GM12873 (cell line): ENCODE data around the gene ZFP64.

Experiments
- TF ChIP-seq, protein P1 (sequence below): IDR thresholded peaks from 2 replicates; pipeline ENCODE4 v1.5.1; 2012; ENCODE audit warnings: low read depth, mild to moderate bottlenecking, moderate library complexity, low read length, control low read depth; ENCODE audit not compliant: insufficient read depth; ENCODE audit errors: missing control alignments

ZFP64 gene

DNA sequence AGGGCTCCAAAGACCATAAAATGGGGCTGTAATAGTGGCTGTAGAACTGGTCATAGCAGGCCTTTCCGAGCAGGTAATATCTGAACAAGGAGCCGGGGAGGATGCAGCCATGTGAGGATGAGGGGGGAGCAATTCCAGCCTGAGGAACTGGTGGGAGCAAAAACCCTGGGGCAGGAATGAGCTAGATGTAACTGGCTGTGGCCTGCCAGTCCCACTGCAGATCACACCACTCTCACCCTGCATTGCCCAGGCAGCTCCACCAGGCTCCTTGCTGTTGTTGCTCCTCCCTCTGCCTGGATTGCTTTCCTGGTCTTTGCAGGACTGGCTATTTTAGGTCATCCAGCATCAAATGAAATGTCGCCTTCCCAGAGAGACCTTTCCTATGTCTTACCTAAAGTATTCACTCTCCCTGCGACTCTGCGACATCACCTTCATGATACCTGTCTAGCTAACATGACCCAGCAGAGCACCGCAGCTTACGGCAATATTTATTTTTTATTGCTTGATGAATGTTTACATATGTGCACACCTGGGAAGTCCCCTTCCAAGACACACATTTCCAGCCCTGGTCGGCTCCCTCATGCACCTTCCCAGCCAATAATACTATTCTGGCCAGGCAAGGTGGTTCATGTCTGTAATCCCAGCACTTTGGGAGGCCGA, 2.4 kb upstream of the ZFP64 start:
- TF ChIP-seq, protein P1, sequence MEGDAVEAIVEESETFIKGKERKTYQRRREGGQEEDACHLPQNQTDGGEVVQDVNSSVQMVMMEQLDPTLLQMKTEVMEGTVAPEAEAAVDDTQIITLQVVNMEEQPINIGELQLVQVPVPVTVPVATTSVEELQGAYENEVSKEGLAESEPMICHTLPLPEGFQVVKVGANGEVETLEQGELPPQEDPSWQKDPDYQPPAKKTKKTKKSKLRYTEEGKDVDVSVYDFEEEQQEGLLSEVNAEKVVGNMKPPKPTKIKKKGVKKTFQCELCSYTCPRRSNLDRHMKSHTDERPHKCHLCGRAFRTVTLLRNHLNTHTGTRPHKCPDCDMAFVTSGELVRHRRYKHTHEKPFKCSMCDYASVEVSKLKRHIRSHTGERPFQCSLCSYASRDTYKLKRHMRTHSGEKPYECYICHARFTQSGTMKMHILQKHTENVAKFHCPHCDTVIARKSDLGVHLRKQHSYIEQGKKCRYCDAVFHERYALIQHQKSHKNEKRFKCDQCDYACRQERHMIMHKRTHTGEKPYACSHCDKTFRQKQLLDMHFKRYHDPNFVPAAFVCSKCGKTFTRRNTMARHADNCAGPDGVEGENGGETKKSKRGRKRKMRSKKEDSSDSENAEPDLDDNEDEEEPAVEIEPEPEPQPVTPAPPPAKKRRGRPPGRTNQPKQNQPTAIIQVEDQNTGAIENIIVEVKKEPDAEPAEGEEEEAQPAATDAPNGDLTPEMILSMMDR: no peak

DNA sequence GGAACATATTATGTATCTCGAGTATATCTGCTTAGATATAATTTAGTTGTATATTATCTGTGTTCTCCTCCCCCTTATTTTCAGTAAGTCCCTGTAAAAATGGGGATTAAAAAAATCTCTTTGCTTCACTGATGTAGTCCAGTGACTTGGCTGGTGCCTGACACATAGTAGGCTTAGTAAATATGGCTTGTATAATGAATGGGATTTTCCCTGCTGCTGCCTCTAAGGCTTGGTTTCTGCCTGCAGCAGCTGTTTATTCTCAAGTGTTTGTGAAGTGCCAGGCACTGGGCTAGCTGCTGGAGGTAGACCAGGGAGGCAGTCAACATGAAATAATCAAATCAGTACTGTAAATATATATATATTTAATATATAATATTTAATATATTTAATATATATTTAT, 1.6 kb upstream of the ZFP64 start:
- TF ChIP-seq, protein P1: no peak

DNA sequence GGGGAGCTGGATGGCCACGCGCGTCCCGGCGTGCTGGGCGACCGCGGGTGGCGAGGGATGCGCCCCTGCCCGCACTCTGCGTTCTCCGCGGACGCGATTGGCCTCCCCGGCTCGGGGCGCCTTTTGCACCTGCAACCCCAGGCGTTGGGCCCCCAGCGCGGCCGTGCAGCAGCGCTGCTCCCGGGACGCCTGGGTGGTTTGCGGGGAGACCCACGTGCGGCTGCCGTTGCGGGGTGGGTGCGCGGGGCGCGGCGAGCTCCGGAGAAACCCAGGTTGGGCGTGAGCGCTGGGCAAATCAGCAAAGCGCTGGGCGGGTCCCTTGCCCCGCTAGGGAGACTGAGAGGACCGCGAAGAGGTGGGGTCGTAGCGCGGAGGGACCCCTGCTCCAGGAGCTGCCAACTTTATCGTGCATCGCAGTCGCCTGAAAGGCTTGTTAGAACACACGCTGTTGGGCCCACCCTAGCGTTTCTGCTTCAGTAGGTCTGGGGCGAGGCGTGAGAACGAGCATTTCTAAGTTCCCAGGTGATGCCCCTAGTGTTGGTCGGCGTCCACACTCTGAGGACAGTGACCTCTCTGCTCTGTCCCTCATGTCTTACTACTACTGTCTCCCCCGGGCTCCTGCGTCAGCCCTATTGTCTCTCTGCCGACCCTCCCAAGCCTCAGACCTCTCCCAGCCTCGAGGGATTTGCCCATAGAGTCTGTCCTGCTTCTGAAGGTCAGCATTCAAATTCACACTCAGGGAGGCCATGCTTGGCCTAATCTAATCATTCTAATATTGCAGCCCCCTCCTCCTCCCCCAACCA, 538 bp upstream of the ZFP64 start:
- TF ChIP-seq, protein P1: peak; percentile 60

DNA sequence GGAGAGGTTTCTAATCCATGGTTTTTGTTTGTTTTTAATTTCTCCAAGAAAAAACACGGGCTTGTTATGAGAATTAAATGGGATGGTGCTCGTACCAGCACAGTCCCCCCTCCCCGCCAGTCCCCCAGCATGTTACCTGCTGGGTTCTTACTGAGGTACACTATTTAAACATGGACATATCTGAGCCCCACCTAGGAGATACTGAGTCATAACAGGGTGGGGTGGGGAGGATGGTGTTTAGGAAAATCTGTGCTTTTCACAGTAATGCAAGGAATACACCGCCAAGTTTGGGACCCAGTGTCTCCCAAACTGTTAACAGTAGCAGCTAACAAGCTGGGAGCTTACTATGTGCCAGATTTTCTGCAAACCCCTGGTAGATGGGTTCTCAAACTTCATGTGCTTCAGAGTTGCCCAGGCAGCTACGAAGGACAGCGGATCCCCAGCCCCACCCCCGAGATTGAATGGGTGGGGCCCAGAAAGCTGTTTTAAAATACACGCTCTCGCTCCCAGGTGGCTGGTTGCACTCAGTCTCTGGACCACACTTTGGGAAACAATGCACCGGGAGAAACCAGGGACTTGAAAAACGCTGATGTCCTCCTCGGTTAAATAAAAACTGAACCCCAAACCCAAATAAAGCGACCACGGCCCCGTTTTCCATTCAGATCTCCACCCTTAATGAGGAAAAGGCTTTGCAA, 995 bp downstream of the ZFP64 start:
- TF ChIP-seq, protein P1: no peak

DNA sequence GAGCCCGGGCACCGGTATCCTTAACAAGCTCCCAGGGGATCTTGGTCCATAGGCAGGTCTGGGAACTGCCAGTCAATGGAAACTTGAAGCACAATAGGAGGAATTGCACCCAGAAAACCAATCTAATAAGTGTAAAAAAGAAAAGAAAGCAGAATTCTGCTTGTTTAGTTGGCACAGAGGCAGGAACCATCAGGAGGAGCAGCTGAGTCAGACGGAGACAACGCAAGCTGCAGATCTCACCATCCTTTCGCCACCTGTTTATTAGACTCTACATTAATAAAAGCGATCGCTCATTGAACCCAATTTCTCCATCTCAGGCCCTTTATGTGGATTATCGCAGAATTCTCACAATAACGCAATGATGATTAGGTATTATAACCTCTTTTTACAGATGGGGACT, 9.8 kb downstream of the ZFP64 start:
- TF ChIP-seq, protein P1: no peak

DNA sequence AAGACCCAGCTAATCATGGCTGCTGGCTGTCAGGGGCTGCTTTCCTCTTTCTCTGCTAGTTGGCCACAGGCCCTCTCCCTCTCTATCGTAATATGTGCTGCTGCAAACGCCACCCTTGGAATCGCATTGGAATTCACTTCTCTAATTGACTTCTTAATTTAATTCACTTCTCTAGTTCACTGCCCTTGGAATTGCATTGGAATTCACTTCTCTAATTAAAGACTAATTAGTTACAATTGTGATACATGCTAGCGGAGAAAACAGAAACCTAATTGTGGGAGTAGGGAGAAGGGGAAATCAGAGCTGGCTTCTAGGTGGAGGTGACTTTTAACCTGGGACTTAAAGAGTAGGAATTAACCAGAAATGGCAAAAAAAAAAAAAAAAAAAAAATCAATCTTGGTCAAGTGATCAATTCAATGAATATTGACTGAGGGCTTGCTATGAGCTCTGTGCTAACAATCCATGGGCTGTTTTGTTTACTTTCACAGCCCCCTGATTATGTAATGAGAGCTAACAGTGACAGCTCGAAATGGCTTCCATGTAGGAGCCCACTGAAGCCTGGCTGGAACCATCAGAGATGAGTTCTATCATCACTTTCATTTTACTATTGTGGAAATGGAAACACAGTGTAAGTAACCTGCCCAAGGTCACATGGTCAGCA, 11.3 kb downstream of the ZFP64 start:
- TF ChIP-seq, protein P1: no peak
